GM12801 (cell line): ENCODE measurements around the gene COA8.

ENCODE experiments used
- CTCF ChIP-seq: IDR thresholded peaks from one replicate; pipeline ENCODE4 v1.5.1; 2011; ENCODE audit warnings: control low read depth; ENCODE audit not compliant: insufficient read length; ENCODE audit errors: extremely low read depth

The COA8 gene

DNA sequence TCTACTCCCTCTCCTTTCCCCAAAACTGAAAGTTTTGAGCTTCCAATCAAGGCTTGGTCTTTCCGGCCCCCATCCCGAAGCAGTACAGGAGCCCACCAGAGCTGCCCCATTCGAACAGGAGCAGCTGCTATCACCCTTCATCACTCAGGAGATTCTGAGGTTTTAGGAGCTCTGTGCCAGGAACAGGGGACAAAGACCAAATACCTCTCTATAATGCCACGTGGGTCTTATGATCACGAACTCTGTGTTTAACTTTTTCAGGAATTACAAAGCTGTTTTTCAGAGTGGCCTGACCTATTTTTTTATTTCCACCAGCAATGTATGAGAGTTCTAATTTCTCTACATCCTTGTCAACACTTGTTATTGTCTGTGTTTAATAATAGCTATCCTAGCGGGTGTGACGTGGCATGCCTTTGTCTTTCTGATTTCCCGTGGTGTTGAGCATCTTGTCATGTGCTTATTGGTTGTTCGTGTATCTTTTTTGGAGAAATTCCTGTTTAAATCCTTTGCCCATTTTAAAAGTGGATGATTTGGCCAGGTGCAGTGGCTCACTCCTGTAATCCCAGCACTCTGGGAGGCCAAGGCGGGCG is 21.7 kb downstream of the COA8 start:
- TF ChIP-seq CTCF, result no peak

- TF ChIP-seq CTCF, result no peak
Observed at GRCh38 chr14:103593577-103593976, 30.8 kb downstream of the COA8 start.

DNA sequence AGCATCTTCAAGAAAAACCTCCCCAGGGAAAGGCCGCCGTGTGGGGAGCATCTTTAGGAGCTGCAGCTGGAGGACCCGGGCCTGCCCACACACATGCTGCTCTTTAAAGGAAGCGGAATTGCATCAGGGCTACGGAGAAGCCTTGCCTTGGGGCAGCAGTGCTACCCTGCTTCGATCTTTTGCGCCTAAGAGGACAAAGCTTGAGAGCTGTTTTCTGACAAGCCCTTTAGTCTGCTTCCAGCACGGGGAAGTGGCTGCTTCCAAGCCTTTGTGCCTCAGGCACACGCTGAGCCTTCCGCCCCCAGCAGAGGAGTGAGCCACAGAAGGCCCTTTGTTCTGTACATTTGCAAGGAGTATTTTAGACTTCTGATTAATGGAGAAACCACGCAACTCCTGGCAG is 31.5 kb downstream of the COA8 start:
- no peak for TF ChIP-seq CTCF

GRCh38 chr14:103597623-103598377 is 35.0 kb downstream of the COA8 start:
- TF ChIP-seq CTCF, result no peak

DNA sequence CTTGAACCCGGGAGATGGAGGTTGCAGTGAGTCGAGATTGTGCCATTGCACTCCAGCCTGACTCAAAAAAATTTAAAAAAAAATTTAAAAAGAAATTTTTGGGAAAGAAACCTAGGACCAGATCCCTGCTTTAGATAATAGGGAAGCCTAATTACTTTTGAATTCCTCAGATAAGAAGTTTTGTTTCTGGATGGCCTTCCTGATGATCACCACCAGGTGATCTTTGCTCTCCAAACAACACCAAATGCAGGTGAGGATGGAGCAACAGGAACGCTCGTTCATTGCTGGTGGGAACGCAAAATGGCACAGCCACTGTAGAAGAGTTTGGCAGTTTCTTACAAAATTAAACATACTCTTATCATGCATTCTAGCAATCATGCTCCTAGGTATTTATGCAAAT is 37.7 kb downstream of the COA8 start:
- TF ChIP-seq CTCF, result no peak

DNA sequence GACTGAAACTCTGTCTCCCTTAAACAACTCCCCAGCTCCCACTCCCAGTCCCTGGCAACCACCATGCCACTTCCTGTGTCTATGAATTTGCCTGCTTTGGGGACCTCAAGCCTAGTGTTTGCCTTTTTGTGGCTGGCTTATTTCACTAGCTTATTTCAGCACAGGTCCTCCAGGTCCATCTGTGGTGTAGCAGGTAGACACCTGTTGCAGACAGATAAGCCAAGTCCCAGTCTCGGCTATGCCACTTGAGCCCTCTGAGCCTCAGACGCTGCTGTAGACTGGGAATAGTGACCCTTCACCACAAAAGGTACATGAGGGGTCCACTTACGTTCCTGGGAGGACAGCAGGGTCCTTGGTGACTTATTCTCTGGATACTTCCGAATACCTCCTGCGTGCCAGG is 41.9 kb downstream of the COA8 start:
- no peak for TF ChIP-seq CTCF

DNA sequence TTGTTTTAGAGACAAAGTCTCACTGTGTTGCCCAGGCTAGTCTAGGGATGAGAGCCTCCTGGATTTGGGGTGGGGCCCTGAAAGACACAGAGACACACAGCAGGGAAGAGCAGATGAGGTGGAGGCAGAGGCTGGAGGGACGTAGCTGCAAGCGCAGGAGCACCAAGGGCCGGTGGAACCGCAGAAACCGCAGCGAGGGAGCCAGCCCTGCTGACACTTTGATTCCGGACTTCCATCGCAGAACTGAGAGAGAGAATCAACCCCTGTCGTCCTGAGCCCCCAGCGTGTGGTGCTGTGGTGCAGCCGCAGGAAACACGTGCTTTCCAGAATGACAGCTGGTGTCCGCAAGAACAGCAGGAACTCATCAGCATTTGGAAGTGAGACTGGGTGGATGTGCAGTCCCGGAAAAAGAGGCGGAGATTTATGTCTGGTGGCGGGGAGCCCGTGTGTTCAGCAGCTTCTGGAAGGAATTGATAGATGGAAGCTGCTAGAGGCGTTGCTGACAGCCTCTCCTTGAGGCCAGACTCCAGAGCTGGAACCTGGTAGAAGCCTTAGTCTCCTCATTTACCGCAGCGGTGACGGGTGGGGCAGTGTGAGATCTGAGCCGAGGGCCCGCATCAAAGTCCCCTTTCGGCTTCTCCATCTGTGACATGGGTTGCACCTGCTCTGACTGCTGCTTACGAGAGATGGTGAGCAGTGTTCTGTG is 44.4 kb downstream of the COA8 start:
- TF ChIP-seq CTCF, result no peak
